Measurements from ENCODE around the gene NCKAP5L. TPM values are rescaled to one million over a fixed set of nuclear protein-coding genes. Genes with fewer than 3 reads are reported as not detected.

NCKAP5L gene
- total RNA-seq, 1 experiment from 2014 or later: 13.3 TPM

DNA sequence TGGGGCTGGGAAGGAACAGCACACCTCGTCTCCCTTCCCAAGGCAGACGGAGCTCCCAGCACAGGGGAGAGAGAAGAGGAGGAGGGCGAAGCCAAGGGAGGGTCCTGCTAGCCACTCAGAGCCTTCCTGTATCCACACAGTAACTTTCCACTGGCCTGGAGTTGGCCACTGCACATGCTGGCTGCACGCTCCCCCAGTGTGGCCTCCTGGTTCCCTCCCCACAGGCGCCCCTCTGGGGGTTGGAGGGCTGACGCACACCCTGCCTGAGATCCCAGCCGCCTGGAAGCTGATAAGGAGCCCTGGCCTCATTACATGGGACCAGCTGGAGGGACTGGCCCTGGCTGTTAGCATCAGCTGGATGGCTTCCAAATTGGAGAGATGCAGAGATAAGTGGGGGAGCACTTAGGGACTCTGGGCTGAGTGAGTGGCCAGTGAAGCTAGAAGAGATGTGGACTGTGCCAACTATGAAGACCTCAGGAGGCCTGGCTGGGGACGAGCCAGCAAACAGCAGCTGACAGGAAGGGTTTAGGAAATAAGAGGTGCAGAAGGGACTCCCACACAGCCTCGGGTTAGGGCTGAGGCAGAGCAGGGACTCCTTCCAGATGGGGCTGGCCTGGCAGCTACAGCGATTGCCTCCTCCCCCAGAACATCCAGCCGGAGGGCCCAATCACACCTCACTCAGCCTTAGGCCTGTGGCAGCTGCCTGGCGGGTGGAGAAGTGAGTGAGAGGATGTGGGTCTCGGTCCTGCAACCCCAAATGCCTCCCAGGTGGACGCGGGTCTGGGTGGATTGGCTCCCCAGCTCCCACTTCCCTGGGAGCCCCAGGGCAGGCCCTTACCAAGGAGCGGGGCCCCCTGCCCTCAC, 41.0 kb upstream of the NCKAP5L start:
- no TSS peak for BruUV-seq (replicated peaks)
- Histone ChIP-seq H3K4me3 (ENCODE audit: low read length) (no peak overlapping the region), H3K27me3 (ENCODE audit: low read length) (no peaks in the 10 kb centered on the region), H3K9me2 (replicated peaks; ENCODE audit: low read length) (no peaks in the 10 kb centered on the region), H3K79me2 (ENCODE audit: low read length) (no peaks in the 10 kb centered on the region), H3K9ac (ENCODE audit: low read length) (no peak overlapping the region), H2AFZ (ENCODE audit: low read length) (no peak overlapping the region), H3F3A (ENCODE audit: low read length, unreplicated experiment) (no peaks in the 10 kb centered on the region), H3K4me1 (ENCODE audit: insufficient read depth, low read length) (peaks cover 8% of the 10 kb centered on the region), H3K9me3 (ENCODE audit: low read length) (no peaks in the 10 kb centered on the region), H3K36me3 (ENCODE audit: low read depth, low read length) (no peaks in the 10 kb centered on the region), H3K27ac (ENCODE audit: low read length) (no peak overlapping the region), H3K4me2 (ENCODE audit: low read length) (no peak overlapping the region), H4K20me1 (ENCODE audit: low read length) (no peaks in the 10 kb centered on the region)
- CTCF ChIA-PET: no interaction called here
- intact Hi-C loops (cut with micrococcal nuclease): loop anchor here (10.0 kb wide), 1 partner anchor 96 kb away; the partner anchor contains the start of gene AQP5
- TF ChIP-seq EZH2phosphoT487 (IDR thresholded peaks at IDR 0.05; ENCODE audit: borderline replicate concordance, low read length) (no peak), EZH2 (IDR thresholded peaks at IDR 0.05; ENCODE audit: low read length, unreplicated experiment) (no peak)
- TF ChIP-seq, protein P1, sequence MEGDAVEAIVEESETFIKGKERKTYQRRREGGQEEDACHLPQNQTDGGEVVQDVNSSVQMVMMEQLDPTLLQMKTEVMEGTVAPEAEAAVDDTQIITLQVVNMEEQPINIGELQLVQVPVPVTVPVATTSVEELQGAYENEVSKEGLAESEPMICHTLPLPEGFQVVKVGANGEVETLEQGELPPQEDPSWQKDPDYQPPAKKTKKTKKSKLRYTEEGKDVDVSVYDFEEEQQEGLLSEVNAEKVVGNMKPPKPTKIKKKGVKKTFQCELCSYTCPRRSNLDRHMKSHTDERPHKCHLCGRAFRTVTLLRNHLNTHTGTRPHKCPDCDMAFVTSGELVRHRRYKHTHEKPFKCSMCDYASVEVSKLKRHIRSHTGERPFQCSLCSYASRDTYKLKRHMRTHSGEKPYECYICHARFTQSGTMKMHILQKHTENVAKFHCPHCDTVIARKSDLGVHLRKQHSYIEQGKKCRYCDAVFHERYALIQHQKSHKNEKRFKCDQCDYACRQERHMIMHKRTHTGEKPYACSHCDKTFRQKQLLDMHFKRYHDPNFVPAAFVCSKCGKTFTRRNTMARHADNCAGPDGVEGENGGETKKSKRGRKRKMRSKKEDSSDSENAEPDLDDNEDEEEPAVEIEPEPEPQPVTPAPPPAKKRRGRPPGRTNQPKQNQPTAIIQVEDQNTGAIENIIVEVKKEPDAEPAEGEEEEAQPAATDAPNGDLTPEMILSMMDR (conservative IDR thresholded peaks at IDR 0.05; ENCODE audit: low read depth, low read length): no peak
- no peak for ATAC-seq
- DNase-seq: no peak
- POLR2A ChIA-PET (ENCODE audit: unreplicated experiment): interaction anchor here (0.6 kb wide), 1 partner anchor 179 kb away, joined by 6 read pairs; no protein-coding TSS in a partner anchor

DNA sequence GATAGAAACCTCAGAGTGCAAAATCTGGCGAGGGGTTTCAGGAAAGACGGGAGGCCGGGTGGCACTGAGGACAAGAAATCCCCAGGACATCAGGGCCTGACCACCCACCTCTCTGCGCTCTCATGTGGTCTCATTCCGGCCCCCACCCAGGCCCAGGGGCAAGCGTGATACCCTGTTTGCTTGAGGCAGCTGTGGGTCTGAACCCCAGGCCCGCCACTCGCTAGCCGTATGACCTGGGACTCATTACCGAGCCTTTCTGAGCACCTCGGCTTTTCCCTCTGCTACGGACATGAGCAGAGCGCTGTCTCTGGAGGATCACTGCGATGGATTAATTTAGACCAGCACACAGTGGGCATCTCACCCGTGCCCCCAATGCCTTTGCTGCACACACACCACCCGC, 40.2 kb upstream of the NCKAP5L start:
- Histone ChIP-seq H3F3A (ENCODE audit: low read length, unreplicated experiment) (no peaks in the 10 kb centered on the region), H3K9me3 (ENCODE audit: low read length) (no peaks in the 10 kb centered on the region), H3K4me1 (ENCODE audit: insufficient read depth, low read length) (peaks cover 8% of the 10 kb centered on the region), H3K4me2 (ENCODE audit: low read length) (no peak overlapping the region), H3K9me2 (replicated peaks; ENCODE audit: low read length) (no peaks in the 10 kb centered on the region), H4K20me1 (ENCODE audit: low read length) (no peaks in the 10 kb centered on the region), H3K36me3 (ENCODE audit: low read depth, low read length) (no peaks in the 10 kb centered on the region), H3K79me2 (ENCODE audit: low read length) (no peaks in the 10 kb centered on the region), H3K4me3 (ENCODE audit: low read length) (no peak overlapping the region), H3K27me3 (ENCODE audit: low read length) (no peaks in the 10 kb centered on the region), H2AFZ (ENCODE audit: low read length) (no peak overlapping the region), H3K9ac (ENCODE audit: low read length) (no peak overlapping the region), H3K27ac (ENCODE audit: low read length) (no peak overlapping the region)
- ChIA-PET CTCF (interaction anchor here (1.3 kb wide), 1 partner anchor 77 kb away, joined by 5 read pairs; no protein-coding TSS in a partner anchor), POLR2A (ENCODE audit: unreplicated experiment) (interaction anchor here (0.6 kb wide), 1 partner anchor 179 kb away, joined by 6 read pairs; no protein-coding TSS in a partner anchor)
- intact Hi-C loops (cut with micrococcal nuclease): loop anchor here (10.0 kb wide), 1 partner anchor 96 kb away; the partner anchor contains the start of gene AQP5
- no peak for DNase-seq
- TF ChIP-seq EZH2 (IDR thresholded peaks at IDR 0.05; ENCODE audit: low read length, unreplicated experiment) (no peak), EZH2phosphoT487 (IDR thresholded peaks at IDR 0.05; ENCODE audit: borderline replicate concordance, low read length) (no peak)
- TF ChIP-seq, protein P1 (conservative IDR thresholded peaks at IDR 0.05; ENCODE audit: low read depth, low read length): no peak
- ATAC-seq: no peak
- BruUV-seq (replicated peaks): no TSS peak
